AG09309 (cell line): Measurements from ENCODE around the gene RING1.
A peak's percentile ranks its signal among the peaks of the same experiment; 100 is the strongest.
"Not testable (repeated sequence)": the region's sequence is repeated elsewhere in the genome, so short reads cannot be mapped to it uniquely, and the experiment has no call there.

ENCODE experiments used
- DNase-seq: peaks from one replicate; pipeline ENCODE4 v3.0.0-alpha.2; 2010; ENCODE audit warnings: low read depth
- H3K4me3 ChIP-seq: 2 replicates; pipeline ENCODE4 v1.5.1; 2011; ENCODE audit warnings: mild to moderate bottlenecking, low read depth, low read length, moderate library complexity; ENCODE audit not compliant: control insufficient read depth
- CTCF ChIP-seq: IDR thresholded peaks from 2 replicates; pipeline ENCODE4 v1.5.1; 2011; ENCODE audit warnings: mild to moderate bottlenecking, low read depth, low read length, inconsistent platforms; ENCODE audit not compliant: insufficient read depth, control insufficient read depth; ENCODE audit errors: missing control alignments

RING1 gene

GRCh38 chr6:33213989-33214335 lies 5.7 kb downstream of the RING1 start:
- DNase-seq = no peak
- peak overlapping the region; percentile 54 for H3K4me3 ChIP-seq
- TF ChIP-seq CTCF = no peak

- TF ChIP-seq CTCF = no peak
- DNase-seq = no peak
- no peak overlapping the region for H3K4me3 ChIP-seq
Measured at GRCh38 chr6:33215271-33216116, 7.2 kb downstream of the RING1 start.

GRCh38 chr6:33216117-33216649 lies 7.9 kb downstream of the RING1 start:
- H3K4me3 ChIP-seq = no peak overlapping the region
- no peak for DNase-seq
- TF ChIP-seq CTCF = no peak

GRCh38 chr6:33217246-33217645 lies 8.9 kb downstream of the RING1 start:
- no peak for DNase-seq
- no peak overlapping the region for H3K4me3 ChIP-seq
- no peak for TF ChIP-seq CTCF

- no peak overlapping the region for H3K4me3 ChIP-seq
Measured at GRCh38 chr6:33217681-33218080, 9.4 kb downstream of the RING1 start.

GRCh38 chr6:33226503-33227120 lies 18.3 kb downstream of the RING1 start:
- not testable (repeated sequence) for H3K4me3 ChIP-seq

More at GRCh38 chr6:33217681-33218080, 9.4 kb downstream of the RING1 start:
- DNase-seq = no peak
- no peak for TF ChIP-seq CTCF

GRCh38 chr6:33235221-33235634 lies 26.9 kb downstream of the RING1 start:
- DNase-seq = no peak
- H3K4me3 ChIP-seq = no peak overlapping the region

More at GRCh38 chr6:33226503-33227120, 18.3 kb downstream of the RING1 start:
- DNase-seq = not testable (repeated sequence)

More at GRCh38 chr6:33235221-33235634, 26.9 kb downstream of the RING1 start:
- TF ChIP-seq CTCF = no peak
